ENCODE results near the gene PHTF1. TPM values are rescaled to one million over a fixed set of nuclear protein-coding genes. Genes with fewer than 3 reads are reported as not detected.

The PHTF1 gene
- total and polyA plus RNA-seq, 2 of the 4 experiments (the other 2 are of a cell fraction), result 9.6 to 13.3 TPM

DNA sequence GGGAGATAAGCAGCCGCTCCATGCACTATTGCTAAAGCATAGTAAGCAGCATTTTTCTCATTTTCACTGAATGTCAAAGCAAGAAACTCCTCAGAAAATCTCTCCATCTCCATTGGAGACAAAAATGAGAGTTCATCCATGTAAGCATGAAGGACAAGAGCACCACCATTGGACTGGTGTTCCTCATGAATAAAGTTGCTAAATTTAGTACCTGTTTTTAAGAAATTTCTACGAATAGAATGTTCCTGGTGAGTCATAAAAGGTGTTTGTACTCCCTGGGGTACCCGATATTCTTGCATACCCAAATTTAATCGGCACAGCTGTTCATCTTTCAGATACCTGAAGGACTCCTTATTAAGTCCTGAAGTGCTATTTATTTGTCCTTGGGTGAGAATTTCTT is 38.2 kb upstream of the PHTF1 start:
- Histone ChIP-seq H3K27me3 (ENCODE audit: control insufficient read depth, insufficient read depth, low read length) (no peaks in the 10 kb centered on the region), H3K4ac (ENCODE audit: low read depth, low read length) (no peak overlapping the region), H3K9ac (ENCODE audit: low read depth, low read length) (no peak overlapping the region), H2AFZ (replicated peaks; ENCODE audit: low read length, poor library complexity) (no peak overlapping the region), H3K4me1 (ENCODE audit: control insufficient read depth, insufficient read depth, low read length) (peaks cover 3% of the 10 kb centered on the region; the same call in 1 of the 2 replicates), H3K9me1 (ENCODE audit: insufficient read depth, low read length) (peaks cover 14% of the 10 kb centered on the region), H2BK120ac (ENCODE audit: low read depth, low read length) (no peak overlapping the region), H3K9me3 (ENCODE audit: control insufficient read depth, insufficient read depth, low read length) (no peaks in the 10 kb centered on the region), H2AK5ac (ENCODE audit: low read depth, low read length) (no peak overlapping the region), H4K20me1 (ENCODE audit: insufficient read depth, low read length) (peaks cover 19% of the 10 kb centered on the region; the same call in 1 of the 2 replicates), H2AK9ac (replicated peaks; ENCODE audit: low read depth, low read length, poor library complexity) (no peak overlapping the region), H2BK20ac (ENCODE audit: low read depth, low read length) (no peak overlapping the region), H4K91ac (ENCODE audit: insufficient read depth, low read depth, low read length) (no peak overlapping the region), H3K4me3 (ENCODE audit: insufficient read depth, low read depth, low read length) (no peak overlapping the region), H3K18ac (ENCODE audit: low read depth, low read length) (no peak overlapping the region), H3K36me3 (ENCODE audit: control insufficient read depth, insufficient read depth, low read length) (peaks cover 8% of the 10 kb centered on the region), H3K79me1 (ENCODE audit: low read depth in 1 of 2, low read length in 2 of 2) (peaks cover 21 to 41% of the 10 kb centered on the region in 2 experiments), H3K56ac (ENCODE audit: extremely low read depth, insufficient read depth, low read length) (no peak overlapping the region), H4K8ac (ENCODE audit: low read depth in 2 of 2, low read length in 2 of 2) (no peak overlapping the region), H3K23ac (ENCODE audit: low read depth, low read length) (no peak overlapping the region), H3K4me2 (ENCODE audit: low read depth, low read length) (no peak overlapping the region), H4K5ac (ENCODE audit: low read depth, low read length) (no peak overlapping the region), H3K14ac (replicated peaks; ENCODE audit: low read depth, low read length) (no peak overlapping the region), H3K27ac (ENCODE audit: insufficient read depth, low read length) (no peak overlapping the region), H2BK15ac (ENCODE audit: low read depth, low read length) (no peak overlapping the region), H2BK5ac (ENCODE audit: low read depth, low read length, poor library complexity, severe bottlenecking) (no peak overlapping the region)
- in situ Hi-C loops (cut with MboI; ENCODE audit: low sequenced_read_pairs), result no loop called here
- ATAC-seq (ENCODE audit: low read depth) (no peak), DNase-seq (no peak)
- dilution Hi-C loops (cut with HindIII; ENCODE audit: low sequenced_read_pairs, unreplicated experiment), result no loop called here
- no TSS peak for BruUV-seq (replicated peaks)
- 100% methylated on average over 1 of the region's 4 CpGs; no CpG with 5 or more reads in 1 of the 2 experiments for WGBS, 2 experiments (ENCODE audit: extremely low coverage in 2 of 2, insufficient read length in 1 of 2)
- ChIA-PET POLR2A (ENCODE audit: unreplicated experiment) (no interaction called here), CTCF (no interaction called here)
- intact Hi-C loops (cut with micrococcal nuclease), result no loop called here
- TF ChIP-seq FOS (IDR thresholded peaks at IDR 0.05; ENCODE audit: low read depth, low read length) (no peak), SMC3 (IDR thresholded peaks at IDR 0.05; ENCODE audit: low read depth, low read length) (no peak), NFE2L2 (IDR thresholded peaks at IDR 0.05; ENCODE audit: low read depth, low read length) (no peak), CHD1 (IDR thresholded peaks at IDR 0.05; ENCODE audit: low read depth, low read length) (no peak)
